ENCODE measurements around the gene ZNF407.

Gene ZNF407

DNA sequence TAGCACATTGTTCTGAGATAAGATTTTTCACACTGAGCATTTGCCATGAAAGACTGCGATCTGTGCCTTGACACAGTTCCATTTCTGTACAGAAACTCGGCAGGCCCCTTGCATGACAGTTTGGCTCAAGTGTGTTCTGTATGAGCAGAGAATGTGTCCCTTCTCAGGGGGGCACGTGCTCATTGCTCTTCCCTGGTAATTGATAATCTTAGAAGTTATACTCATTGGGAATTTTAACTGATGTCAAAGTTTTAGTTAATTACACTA lies 440.0 kb downstream of the ZNF407 start:
- no peaks in the 10 kb centered on the region for H3K4me1 ChIP-seq (ENCODE audit: insufficient read depth, poor library complexity, severe bottlenecking)
- ATAC-seq (ENCODE audit: low read depth), result no peak

GRCh38 chr18:75041586-75041985 lies 443.9 kb downstream of the ZNF407 start:
- Histone ChIP-seq H3K4me3 (ENCODE audit: severe bottlenecking) (no peak overlapping the region), H3K27me3 (ENCODE audit: insufficient read depth, poor library complexity, severe bottlenecking) (no peaks in the 10 kb centered on the region), H3K4me1 (ENCODE audit: insufficient read depth, poor library complexity, severe bottlenecking) (no peaks in the 10 kb centered on the region), H3K9me3 (ENCODE audit: severe bottlenecking) (no peaks in the 10 kb centered on the region), H3K36me3 (ENCODE audit: low read depth) (no peaks in the 10 kb centered on the region), H3K27ac (ENCODE audit: poor library complexity, severe bottlenecking) (no peak overlapping the region)
- ATAC-seq (ENCODE audit: low read depth) (0 out of 3 replicates have a peak, but pooled peaks have one; percentile 45), DNase-seq (ENCODE audit: low spot score) (no peak)
- TF ChIP-seq CTCF (IDR thresholded peaks at IDR 0.05; ENCODE audit: poor library complexity, severe bottlenecking), result peak; percentile 52

More for the DNA sequence above, 440.0 kb downstream of the ZNF407 start:
- no peak overlapping the region for H3K4me3 ChIP-seq (ENCODE audit: severe bottlenecking)
- H3K9me3 ChIP-seq (ENCODE audit: severe bottlenecking), result no peaks in the 10 kb centered on the region
- no peak for TF ChIP-seq CTCF (IDR thresholded peaks at IDR 0.05; ENCODE audit: poor library complexity, severe bottlenecking)
- no peak for DNase-seq (ENCODE audit: low spot score)
- H3K27ac ChIP-seq (ENCODE audit: poor library complexity, severe bottlenecking), result no peak overlapping the region
- no peaks in the 10 kb centered on the region for H3K27me3 ChIP-seq (ENCODE audit: insufficient read depth, poor library complexity, severe bottlenecking)
- H3K36me3 ChIP-seq (ENCODE audit: low read depth), result no peaks in the 10 kb centered on the region

DNA sequence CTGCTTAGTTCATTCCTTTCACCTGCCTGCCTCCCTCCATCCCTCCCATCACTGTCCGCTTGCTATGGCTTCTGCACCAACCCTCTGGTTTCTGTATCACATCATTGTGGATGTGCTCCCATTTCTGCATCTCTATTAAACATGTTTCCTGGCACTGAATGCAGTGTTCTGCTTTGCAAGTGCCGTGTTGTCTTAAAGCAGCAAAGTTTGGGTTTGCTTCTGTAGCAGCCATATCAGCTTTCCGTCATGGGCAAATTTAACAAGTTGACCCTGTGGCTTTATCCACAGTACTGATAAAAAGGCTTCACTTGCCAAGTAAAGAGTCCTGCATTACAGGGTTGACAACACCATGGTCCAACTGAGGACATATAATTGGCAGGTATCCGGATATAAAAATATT lies 445.8 kb downstream of the ZNF407 start:
- Histone ChIP-seq H3K4me3 (ENCODE audit: severe bottlenecking) (no peak overlapping the region), H3K4me1 (ENCODE audit: insufficient read depth, poor library complexity, severe bottlenecking) (no peaks in the 10 kb centered on the region), H3K27ac (ENCODE audit: poor library complexity, severe bottlenecking) (no peak overlapping the region), H3K36me3 (ENCODE audit: low read depth) (no peaks in the 10 kb centered on the region), H3K27me3 (ENCODE audit: insufficient read depth, poor library complexity, severe bottlenecking) (no peaks in the 10 kb centered on the region), H3K9me3 (ENCODE audit: severe bottlenecking) (no peaks in the 10 kb centered on the region)
- DNase-seq (ENCODE audit: low spot score) (no peak), ATAC-seq (ENCODE audit: low read depth) (no peak)
- no peak for TF ChIP-seq CTCF (IDR thresholded peaks at IDR 0.05; ENCODE audit: poor library complexity, severe bottlenecking)

DNA sequence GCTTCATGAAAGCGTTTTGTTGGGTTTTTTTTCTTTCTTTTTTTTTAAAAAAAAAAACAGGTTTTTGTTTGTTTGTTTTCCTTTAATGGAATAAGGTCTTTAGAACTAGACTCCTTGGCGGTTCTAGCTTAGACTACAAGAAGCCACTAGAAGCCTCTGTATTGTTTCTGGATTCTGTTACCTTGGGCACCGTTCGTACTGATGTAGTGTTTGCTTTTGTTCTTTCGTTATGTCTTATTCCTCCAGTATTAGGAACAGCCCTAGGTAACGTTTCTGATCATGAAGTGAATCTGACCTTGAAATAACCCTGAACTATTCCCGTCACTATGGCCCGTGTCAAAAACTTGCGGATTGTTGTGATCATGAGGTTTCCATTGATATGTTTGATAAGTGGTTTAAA lies 446.6 kb downstream of the ZNF407 start:
- H3K9me3 ChIP-seq (ENCODE audit: severe bottlenecking), result no peaks in the 10 kb centered on the region
- no peaks in the 10 kb centered on the region for H3K36me3 ChIP-seq (ENCODE audit: low read depth)
- H3K4me1 ChIP-seq (ENCODE audit: insufficient read depth, poor library complexity, severe bottlenecking), result no peaks in the 10 kb centered on the region
- TF ChIP-seq CTCF (IDR thresholded peaks at IDR 0.05; ENCODE audit: poor library complexity, severe bottlenecking), result no peak
- no peak overlapping the region for H3K27ac ChIP-seq (ENCODE audit: poor library complexity, severe bottlenecking)
- no peak overlapping the region for H3K4me3 ChIP-seq (ENCODE audit: severe bottlenecking)
- H3K27me3 ChIP-seq (ENCODE audit: insufficient read depth, poor library complexity, severe bottlenecking), result no peaks in the 10 kb centered on the region
- no peak for ATAC-seq (ENCODE audit: low read depth)
- DNase-seq (ENCODE audit: low spot score), result no peak

GRCh38 chr18:75044791-75045190 lies 447.1 kb downstream of the ZNF407 start:
- Histone ChIP-seq H3K4me3 (ENCODE audit: severe bottlenecking) (no peak overlapping the region), H3K27ac (ENCODE audit: poor library complexity, severe bottlenecking) (no peak overlapping the region), H3K9me3 (ENCODE audit: severe bottlenecking) (no peaks in the 10 kb centered on the region), H3K36me3 (ENCODE audit: low read depth) (no peaks in the 10 kb centered on the region), H3K27me3 (ENCODE audit: insufficient read depth, poor library complexity, severe bottlenecking) (no peaks in the 10 kb centered on the region), H3K4me1 (ENCODE audit: insufficient read depth, poor library complexity, severe bottlenecking) (no peaks in the 10 kb centered on the region)
- DNase-seq (ENCODE audit: low spot score), result no peak
- no peak for ATAC-seq (ENCODE audit: low read depth)
- no peak for TF ChIP-seq CTCF (IDR thresholded peaks at IDR 0.05; ENCODE audit: poor library complexity, severe bottlenecking)

Measured in RWPE2 (cell line).